Stimulated activated effector memory CD8-positive, alpha-beta T cell treated with anti-CD3 and anti-CD28 coated beads, Interleukin-12 subunit alpha, Interleukin-12 subunit beta, amount 100 ng/mL, for 72 hours (primary cell): ENCODE measurements around the gene TOR1B.

Experiments
- ATAC-seq: fragments of 150-1000 bp; cut with Tn5 transposase; 2 replicates; pipeline ENCODE4 v1.10.0; 2021
- DNase-seq, 2 donors: peaks; one replicate each; pipeline ENCODE4 v3.0.0; 2021 to 2022; ENCODE audit warnings: low spot score in 2 of 2
- H3K27ac Mint-ChIP-seq: one replicate; pipeline ENCODE4 v1.8.0; 2022; ENCODE audit warnings: mild to moderate bottlenecking, mixed read lengths
- H3K36me3 Mint-ChIP-seq: one replicate; pipeline ENCODE4 v1.8.0; 2022; ENCODE audit warnings: mild to moderate bottlenecking, mixed read lengths
- H3K4me1 Mint-ChIP-seq: one replicate; pipeline ENCODE4 v1.8.0; 2022; ENCODE audit warnings: mixed read lengths
- H3K4me3 Mint-ChIP-seq: one replicate; pipeline ENCODE4 v1.8.0; 2022; ENCODE audit warnings: mild to moderate bottlenecking, mixed read lengths
- H3K9me3 Mint-ChIP-seq: one replicate; pipeline ENCODE4 v1.8.0; 2022; ENCODE audit warnings: mixed read lengths

The TOR1B gene

DNA sequence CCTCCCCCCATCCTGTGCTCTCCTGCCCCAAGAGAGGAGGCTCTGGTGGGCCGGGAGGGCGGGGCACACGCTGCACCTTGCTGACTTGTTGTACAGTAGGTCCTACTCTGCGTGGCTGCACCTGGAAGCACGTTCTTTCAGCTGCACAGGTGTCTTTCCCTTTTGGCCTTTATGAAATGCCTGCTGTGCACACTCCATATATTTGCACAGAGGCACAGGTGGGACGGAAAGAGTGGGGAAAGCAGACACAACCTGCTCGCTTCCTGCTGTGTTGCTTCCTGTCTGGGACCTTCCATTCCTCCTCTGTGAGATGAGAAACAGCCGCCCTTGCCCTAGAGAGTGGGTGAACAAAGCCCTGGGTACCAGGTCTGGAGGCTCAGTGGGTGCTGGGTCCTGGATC is 37.0 kb downstream of the TOR1B start:
- Mint-ChIP-seq H3K4me1 (peaks cover 30% of the 10 kb centered on the region), H3K27ac (peak overlapping the region; percentile 17), H3K36me3 (peaks cover 59% of the 10 kb centered on the region), H3K4me3 (no peak overlapping the region), H3K9me3 (no peaks in the 10 kb centered on the region)
- ATAC-seq (no peak), DNase-seq (no peak)

DNA sequence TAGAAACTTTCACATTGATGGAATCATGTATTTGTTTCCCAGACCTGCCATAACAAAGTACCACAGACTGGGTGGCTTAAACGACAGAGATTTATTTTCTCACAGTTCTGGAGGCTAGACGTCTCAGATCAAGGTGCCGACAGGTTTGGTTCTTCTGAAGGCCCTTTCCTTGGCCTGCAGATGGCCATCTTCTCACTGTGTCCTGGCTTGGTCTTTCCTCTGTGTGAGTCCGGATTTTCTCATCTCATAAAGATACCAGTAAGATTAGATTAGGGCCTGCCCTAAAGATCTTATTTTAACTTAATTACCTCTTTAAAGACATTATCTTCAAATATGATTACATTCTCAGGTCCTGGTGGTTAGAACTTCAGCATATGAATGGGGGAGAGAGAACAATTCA is 38.1 kb downstream of the TOR1B start:
- DNase-seq (no peak), ATAC-seq (no peak)
- H3K27ac Mint-ChIP-seq = peak overlapping the region; percentile 61
- peaks cover 35% of the 10 kb centered on the region for H3K4me1 Mint-ChIP-seq
- H3K4me3 Mint-ChIP-seq = no peak overlapping the region
- peaks cover 57% of the 10 kb centered on the region for H3K36me3 Mint-ChIP-seq
- H3K9me3 Mint-ChIP-seq = no peaks in the 10 kb centered on the region

DNA sequence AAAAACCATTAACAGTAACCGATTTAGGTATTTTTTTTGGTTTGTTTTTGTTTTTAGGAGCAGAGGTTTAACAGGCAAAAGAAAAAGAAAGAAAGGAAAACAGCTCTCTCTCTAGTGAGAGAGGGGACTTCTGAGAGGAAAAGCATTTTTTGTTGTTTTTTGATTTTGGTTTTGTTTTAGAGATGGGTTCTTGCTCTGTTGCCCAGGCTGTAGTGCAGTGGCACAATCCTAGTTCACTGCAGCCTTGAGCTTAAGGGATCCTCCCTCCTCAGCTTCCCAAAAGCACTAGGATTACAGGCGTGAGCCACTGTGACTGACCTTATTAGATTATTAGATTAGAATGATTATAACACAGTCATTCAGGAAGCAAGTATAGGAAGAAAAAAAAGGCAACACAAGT is 42.4 kb downstream of the TOR1B start:
- H3K4me1 Mint-ChIP-seq = peaks cover 10% of the 10 kb centered on the region
- no peak for ATAC-seq

DNA sequence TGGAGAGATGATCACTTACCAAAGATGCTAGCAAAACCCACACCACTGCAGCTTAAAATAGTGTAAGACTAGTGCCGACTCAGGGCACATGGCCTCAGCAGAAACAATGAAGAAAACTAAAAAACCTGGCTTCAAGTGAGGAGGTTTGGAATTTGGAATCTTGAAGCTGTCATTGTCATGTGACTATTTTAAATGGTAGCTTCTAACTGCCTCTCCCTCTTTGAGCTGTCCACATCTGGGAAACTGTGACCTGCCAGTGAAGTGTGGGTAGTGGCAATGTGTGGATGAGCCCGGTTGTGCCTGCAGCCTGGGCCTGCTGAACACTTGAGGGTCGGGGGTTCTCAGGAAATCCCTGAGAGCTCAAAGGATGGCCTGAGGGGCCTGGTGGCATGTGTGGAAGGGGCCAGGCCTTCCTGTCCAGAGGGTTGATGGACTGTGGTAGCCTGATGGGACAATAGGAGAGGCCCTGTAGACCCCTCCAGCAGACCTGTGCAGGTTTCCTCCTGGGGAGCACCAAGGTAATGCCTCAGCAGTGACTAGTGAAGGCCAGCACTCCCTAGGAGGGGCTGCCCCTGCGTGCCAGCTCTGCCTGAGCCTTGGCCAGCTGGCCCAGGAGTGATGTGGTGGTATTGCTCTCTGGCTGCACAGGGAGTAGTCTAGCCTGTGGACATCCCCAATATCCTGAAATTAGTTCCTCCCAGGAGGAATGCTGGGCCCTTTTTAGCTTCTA is 45.9 kb downstream of the TOR1B start:
- no peak for ATAC-seq
- Mint-ChIP-seq H3K36me3 (peaks cover 67% of the 10 kb centered on the region), H3K4me3 (no peak overlapping the region), H3K9me3 (no peaks in the 10 kb centered on the region), H3K4me1 (peaks cover 19% of the 10 kb centered on the region), H3K27ac (peak overlapping the region; percentile 86)
- DNase-seq = no peak

More for the DNA sequence above, 42.4 kb downstream of the TOR1B start:
- Mint-ChIP-seq H3K36me3 (peaks cover 61% of the 10 kb centered on the region), H3K4me3 (no peak overlapping the region), H3K27ac (peak overlapping the region; percentile 86), H3K9me3 (no peaks in the 10 kb centered on the region)
- DNase-seq = no peak

DNA sequence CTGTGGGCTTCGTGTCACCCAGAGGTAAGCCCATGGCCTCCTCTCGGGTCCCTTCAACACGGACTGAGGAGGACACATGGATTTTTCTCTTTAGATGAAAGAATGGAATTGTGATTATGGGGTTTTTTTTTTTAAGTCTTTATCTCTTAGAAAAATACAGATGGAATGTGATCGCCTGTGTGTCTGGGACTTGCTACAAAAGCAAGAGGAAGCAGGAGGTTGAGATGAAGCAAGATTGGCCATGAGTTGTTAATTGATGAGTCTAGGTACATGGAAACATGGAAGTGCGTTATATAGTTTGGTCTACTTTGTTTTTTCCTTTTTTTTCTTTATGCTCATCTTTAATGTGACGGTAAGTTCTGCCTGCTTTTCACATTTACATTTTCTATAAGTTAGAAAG is 46.9 kb downstream of the TOR1B start:
- H3K36me3 Mint-ChIP-seq = peaks cover 70% of the 10 kb centered on the region
- H3K4me3 Mint-ChIP-seq = no peak overlapping the region
- H3K9me3 Mint-ChIP-seq = no peaks in the 10 kb centered on the region
- no peak for DNase-seq
- peak overlapping the region; percentile 4 for H3K27ac Mint-ChIP-seq
- ATAC-seq = no peak
- peaks cover 30% of the 10 kb centered on the region for H3K4me1 Mint-ChIP-seq

DNA sequence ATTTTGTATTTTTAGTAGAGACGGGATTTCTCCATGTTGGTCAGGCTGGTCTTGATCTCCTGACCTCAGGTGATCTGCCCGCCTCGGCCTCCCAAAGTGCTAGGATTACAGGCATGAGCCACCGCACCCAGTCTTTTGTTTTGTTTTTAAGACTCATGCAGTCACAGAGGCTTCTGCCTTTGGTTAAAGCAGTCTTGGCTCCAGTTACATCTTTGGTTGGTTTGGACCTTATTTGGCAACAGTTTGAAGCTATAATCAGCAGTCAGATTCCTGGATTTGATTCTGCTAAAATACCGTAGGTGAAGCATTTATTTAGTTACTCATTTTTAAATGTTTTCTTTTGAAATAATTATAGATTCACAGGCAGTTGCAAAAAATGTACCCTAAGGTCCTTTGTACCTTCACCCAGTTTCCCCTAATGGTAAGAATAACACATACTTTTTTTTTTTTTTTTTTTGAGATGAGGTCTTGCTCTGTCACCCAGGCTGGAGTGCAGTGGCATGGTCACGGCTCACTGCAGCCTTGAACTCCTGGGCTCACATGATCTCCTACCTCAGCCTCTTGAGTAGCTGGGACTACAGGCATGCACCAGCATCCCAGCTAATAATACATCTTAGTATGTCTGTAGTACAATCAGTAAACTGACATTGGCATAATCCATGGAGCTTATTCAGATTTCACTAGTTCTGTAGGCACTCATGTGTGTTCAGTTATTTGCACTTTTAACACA is 48.0 kb downstream of the TOR1B start:
- Mint-ChIP-seq H3K36me3 (peaks cover 73% of the 10 kb centered on the region), H3K4me3 (no peak overlapping the region), H3K27ac (peak overlapping the region; percentile 4), H3K9me3 (no peaks in the 10 kb centered on the region), H3K4me1 (peaks cover 35% of the 10 kb centered on the region)
- ATAC-seq (no peak), DNase-seq (no peak)

DNA sequence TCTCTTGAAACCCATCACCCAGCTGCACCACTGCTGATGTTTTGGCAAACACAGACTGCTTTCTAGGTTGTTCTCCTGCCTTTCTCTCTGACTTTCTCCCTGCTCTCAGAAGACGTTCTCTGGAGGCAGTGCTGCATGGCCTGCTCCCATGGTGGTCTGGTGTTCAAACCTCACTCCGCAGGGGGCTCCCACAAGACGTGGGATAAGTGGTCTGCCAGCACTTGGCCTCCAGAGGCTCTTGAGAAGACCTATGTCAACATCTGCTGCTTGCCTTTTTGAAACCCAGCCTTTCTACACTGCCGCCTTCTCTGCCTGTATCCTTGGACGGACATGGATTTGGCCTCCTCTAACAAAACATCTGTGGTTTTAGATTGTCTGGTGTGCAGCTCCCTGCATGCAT is 48.8 kb downstream of the TOR1B start:
- Mint-ChIP-seq H3K9me3 (no peaks in the 10 kb centered on the region), H3K4me1 (peaks cover 42% of the 10 kb centered on the region), H3K27ac (no peak overlapping the region), H3K36me3 (peaks cover 81% of the 10 kb centered on the region), H3K4me3 (no peak overlapping the region)
- ATAC-seq (no peak), DNase-seq (no peak)

DNA sequence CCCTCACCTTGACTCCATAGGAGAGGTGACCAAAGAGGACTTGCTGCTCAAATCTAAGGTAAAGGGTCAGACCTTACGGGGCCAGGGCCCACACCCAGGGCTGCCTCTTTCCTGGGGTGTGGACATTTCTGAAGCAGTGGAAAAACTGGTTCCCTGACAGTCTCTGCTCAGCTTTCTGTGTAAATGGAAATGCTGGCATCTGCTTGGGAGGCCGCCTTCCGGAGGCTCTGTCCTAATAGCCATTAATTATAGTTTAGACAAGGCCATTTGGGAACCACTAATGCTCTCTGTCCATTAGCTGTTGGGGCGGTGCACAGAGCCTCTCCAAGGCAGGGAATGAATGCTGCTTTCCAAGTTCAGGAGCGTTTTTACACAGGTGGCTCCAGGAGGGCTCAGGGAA is 49.6 kb downstream of the TOR1B start:
- Mint-ChIP-seq H3K4me1 (peaks cover 47% of the 10 kb centered on the region), H3K27ac (peak overlapping the region; percentile 76), H3K4me3 (no peak overlapping the region), H3K36me3 (peaks cover 85% of the 10 kb centered on the region), H3K9me3 (no peaks in the 10 kb centered on the region)
- DNase-seq = no peak
- no peak for ATAC-seq

DNA sequence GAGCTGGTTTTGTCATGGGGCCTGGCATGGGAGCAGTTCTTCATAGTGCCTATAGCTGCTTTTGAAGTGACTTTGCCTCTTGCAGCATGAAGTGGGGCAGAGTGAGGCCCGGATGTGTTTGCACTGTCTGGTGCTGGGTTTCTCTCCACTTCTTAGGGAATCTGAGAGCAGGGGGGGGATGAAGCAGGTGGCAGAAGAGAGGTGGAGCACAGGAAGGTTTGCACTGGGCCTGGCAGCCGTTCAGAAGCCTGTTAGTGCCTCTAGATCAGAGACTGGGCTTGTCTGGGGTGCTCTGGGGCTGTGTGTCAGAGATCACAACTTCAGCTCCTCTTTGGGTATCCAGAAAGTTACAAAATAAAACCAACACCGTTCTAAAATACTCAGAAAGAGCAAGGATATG is 50.6 kb downstream of the TOR1B start:
- peak overlapping the region; percentile 76 for H3K27ac Mint-ChIP-seq
- no peak for DNase-seq
- ATAC-seq = no peak
- no peak overlapping the region for H3K4me3 Mint-ChIP-seq
- H3K36me3 Mint-ChIP-seq = peaks cover 88% of the 10 kb centered on the region
- H3K4me1 Mint-ChIP-seq = peaks cover 46% of the 10 kb centered on the region
- H3K9me3 Mint-ChIP-seq = no peaks in the 10 kb centered on the region

DNA sequence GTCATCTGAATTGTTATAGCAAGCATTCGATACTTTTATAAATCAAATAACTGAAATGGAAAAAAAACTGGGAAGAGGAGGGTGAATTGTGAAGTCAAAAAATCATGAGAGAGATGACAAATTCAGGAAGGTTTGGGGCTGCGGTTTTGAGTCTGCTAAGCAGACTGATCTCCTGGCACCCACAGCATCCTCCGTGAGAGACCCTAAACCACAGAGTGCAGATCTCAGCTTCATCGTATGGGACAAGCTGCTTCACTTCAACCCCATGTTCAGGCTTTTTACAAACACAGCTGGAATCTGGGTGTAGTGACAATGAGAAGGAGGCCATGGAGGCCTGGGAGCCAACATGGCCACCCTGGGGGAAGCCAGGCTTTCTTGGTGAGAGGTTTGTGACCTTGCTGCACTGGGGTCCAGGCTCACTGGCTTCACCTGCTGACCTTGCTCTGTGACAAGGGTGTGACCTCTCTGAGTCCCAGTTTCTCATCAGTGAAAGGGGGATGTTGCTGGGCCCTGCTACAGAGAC is 51.7 kb downstream of the TOR1B start:
- ATAC-seq = peak; percentile 66
- Mint-ChIP-seq H3K9me3 (no peaks in the 10 kb centered on the region), H3K4me1 (peaks cover 42% of the 10 kb centered on the region), H3K27ac (peak overlapping the region; percentile 76), H3K36me3 (peaks cover 94% of the 10 kb centered on the region), H3K4me3 (peak overlapping the region; percentile 46)
- no peak for DNase-seq

DNA sequence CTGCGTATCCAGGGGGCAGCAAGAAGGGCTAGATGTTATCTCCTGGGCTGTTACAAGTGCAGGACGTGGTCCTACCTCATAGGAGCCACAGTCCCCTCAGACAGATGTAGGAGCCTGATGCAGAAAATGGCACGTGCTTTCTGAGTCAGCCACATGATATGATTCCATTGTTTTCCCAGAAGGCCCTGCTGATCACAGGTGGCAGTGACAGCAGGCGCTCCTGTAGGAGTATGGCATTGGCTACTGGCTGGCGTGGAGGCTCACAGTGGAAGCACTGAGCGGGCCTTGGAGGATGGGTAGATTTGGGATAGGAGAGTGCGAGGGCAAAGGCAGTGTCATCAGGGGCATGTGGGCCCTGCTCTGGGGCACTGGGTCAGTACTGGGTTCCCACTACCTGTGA is 54.2 kb downstream of the TOR1B start:
- DNase-seq = no peak
- H3K9me3 Mint-ChIP-seq = no peaks in the 10 kb centered on the region
- H3K4me3 Mint-ChIP-seq = no peak overlapping the region
- H3K4me1 Mint-ChIP-seq = peaks cover 61% of the 10 kb centered on the region
- no peak for ATAC-seq
- H3K27ac Mint-ChIP-seq = peak overlapping the region; percentile 37
- peaks cover 88% of the 10 kb centered on the region for H3K36me3 Mint-ChIP-seq

DNA sequence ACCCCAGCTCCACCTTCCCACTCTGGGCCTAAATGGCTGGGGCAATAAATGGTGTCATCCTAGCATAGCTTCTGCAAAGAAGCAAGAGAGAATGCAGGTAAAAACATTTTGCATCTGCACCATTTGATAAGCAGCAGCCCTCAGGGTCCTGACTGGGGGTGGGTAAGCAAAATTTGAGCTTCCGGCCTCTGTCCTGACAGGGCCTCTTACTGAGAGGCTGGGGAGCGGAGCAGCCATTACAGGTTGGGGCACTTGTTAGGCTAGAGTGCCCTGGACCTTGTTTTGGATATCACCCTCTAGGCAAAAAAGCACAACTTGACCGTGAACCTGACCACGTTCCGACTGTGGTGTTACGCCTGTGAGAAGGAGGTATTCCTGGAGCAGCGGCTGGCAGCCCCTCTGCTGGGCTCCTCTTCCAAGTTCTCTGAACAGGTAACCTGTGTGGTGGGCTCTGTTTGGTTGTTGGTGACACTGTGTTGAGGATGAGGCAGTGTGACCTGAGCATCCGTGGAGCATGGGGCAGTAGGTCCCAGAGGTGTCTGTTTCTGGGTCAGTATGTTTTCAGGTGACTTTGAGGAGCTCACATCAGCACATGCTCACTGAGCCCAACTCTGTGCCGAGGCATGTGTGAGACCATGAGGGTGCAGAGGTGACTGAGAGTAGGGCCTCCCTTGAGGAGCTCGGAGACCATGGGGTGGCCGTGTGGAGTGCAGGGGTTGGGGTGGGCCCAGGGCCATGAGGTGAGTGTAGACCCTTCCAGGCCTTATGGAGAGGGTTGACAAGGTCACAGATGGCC is 55.4 kb downstream of the TOR1B start:
- Mint-ChIP-seq H3K4me1 (peaks cover 67% of the 10 kb centered on the region), H3K36me3 (peaks cover 89% of the 10 kb centered on the region), H3K9me3 (no peaks in the 10 kb centered on the region), H3K4me3 (no peak overlapping the region), H3K27ac (peak overlapping the region; percentile 12)
- ATAC-seq (no peak), DNase-seq (no peak)
